ENCODE data around the gene TRIM49D2. TPM values are rescaled to one million over a fixed set of nuclear protein-coding genes. Genes with fewer than 3 reads are reported as not detected.

Gene TRIM49D2
- total and polyA plus RNA-seq, 4 donors = not detected

Small RNAs within 50 kb of the gene (small RNA-seq; reads per million reads assigned to genes)
- gene AP004607.1 (ENCODE audit: low replicate concordance) = not detected

Other genes with a start within 250 kb of the TRIM49D2 start
- gene TRIM77, start 213.8 kb upstream of the TRIM49D2 start, total RNA-seq = not detected
- not detected for gene TRIM77, start 213.8 kb upstream of the TRIM49D2 start, polyA plus RNA-seq
- not detected for gene TRIM49, start 115.5 kb upstream of the TRIM49D2 start, total RNA-seq
- not detected for gene TRIM49, start 115.5 kb upstream of the TRIM49D2 start, polyA plus RNA-seq
- under 1 TPM in 1 of 2 donors, not detected in 1; 0.11 TPM for gene TRIM64B, start 45.6 kb upstream of the TRIM49D2 start, total RNA-seq
- not detected for gene TRIM64B, start 45.6 kb upstream of the TRIM49D2 start, polyA plus RNA-seq
- not detected for gene TRIM49D1, start 1.8 kb upstream of the TRIM49D2 start, total RNA-seq
- gene TRIM49D1, start 1.8 kb upstream of the TRIM49D2 start, polyA plus RNA-seq = not detected
- not detected for gene TRIM64, start 42.0 kb downstream of the TRIM49D2 start, total RNA-seq
- gene TRIM64, start 42.0 kb downstream of the TRIM49D2 start, polyA plus RNA-seq = not detected
- not detected for gene TRIM49C, start 107.0 kb downstream of the TRIM49D2 start, total RNA-seq
- not detected for gene TRIM49C, start 107.0 kb downstream of the TRIM49D2 start, polyA plus RNA-seq
- gene UBTFL1, start 161.9 kb downstream of the TRIM49D2 start, total RNA-seq = not detected
- gene UBTFL1, start 161.9 kb downstream of the TRIM49D2 start, polyA plus RNA-seq = not detected
- 10 to 100 TPM in 1 of 2 donors, under 1 TPM in 1; 0.86 to 32.0 TPM for gene NAALAD2, start 210.6 kb downstream of the TRIM49D2 start, total RNA-seq
- under 1 TPM; 0.14 to 0.49 TPM for gene NAALAD2, start 210.6 kb downstream of the TRIM49D2 start, polyA plus RNA-seq

Data from lung (tissue), 5 donors.